H1 (cell line): ENCODE data around the gene MICALL1.

ENCODE experiments used
- ATF3 ChIP-seq: IDR thresholded peaks from 2 replicates; pipeline ENCODE4 v1.6.1; 2011; ENCODE audit warnings: low read depth, mild to moderate bottlenecking, low read length; ENCODE audit not compliant: insufficient read depth
- SP1 ChIP-seq: IDR thresholded peaks from 2 replicates; pipeline ENCODE4 v1.6.1; 2011; ENCODE audit warnings: low read depth, low read length

DNA sequence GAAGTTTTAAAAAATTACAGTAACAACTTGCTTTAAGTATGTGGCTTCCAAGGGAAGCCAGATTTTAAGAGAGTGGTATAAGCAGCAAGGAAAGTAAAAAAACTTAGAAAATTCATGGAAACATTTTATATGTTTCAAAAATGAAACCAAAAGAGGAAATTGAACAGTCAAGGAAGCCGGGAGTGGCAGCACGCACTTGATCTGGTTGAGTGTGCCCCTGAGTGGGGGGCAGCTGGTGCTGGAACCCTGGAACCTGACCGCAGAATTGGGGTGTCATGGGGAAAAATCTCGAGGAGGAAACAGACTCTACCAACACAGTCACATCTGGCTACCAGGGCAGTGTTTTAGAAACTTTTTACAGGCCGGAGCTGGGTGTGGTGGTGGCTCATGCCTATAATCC is 14.0 kb downstream of the MICALL1 start:
- no peak for TF ChIP-seq SP1
- no peak for TF ChIP-seq ATF3
